Chondrocyte (in vitro differentiated cells): ENCODE results near the gene FBRSL1. TPM values are rescaled to one million over a fixed set of nuclear protein-coding genes. Genes with fewer than 3 reads are reported as not detected.

Experiments used
- DNase-seq: peaks from one replicate; pipeline ENCODE4 v3.0.0; 2021; ENCODE audit warnings: mixed read lengths, low spot score
- H3K27ac Mint-ChIP-seq: one replicate; pipeline ENCODE4 v1.8.0; 2021; ENCODE audit warnings: mild to moderate bottlenecking, moderate library complexity, mixed read lengths; ENCODE audit not compliant: unreplicated experiment
- H3K27me3 Mint-ChIP-seq: 2 replicates; pipeline ENCODE4 v1.8.0; 2021; ENCODE audit warnings: low read depth, mixed read lengths
- H3K36me3 Mint-ChIP-seq: 2 replicates; pipeline ENCODE4 v1.8.0; 2021; ENCODE audit warnings: low read depth, mixed read lengths
- H3K4me1 Mint-ChIP-seq: 2 replicates; pipeline ENCODE4 v1.8.0; 2021; ENCODE audit warnings: low read depth, mild to moderate bottlenecking, mixed read lengths
- H3K4me3 Mint-ChIP-seq: one replicate; pipeline ENCODE4 v1.8.0; 2021; ENCODE audit warnings: mild to moderate bottlenecking, moderate library complexity, mixed read lengths; ENCODE audit not compliant: unreplicated experiment
- H3K9me3 Mint-ChIP-seq: 2 replicates; pipeline ENCODE4 v1.8.0; 2021; ENCODE audit warnings: low read depth, mixed read lengths
- total RNA-seq: library from RNA; stranded (reverse); gene quantifications from 3 replicates; pipeline ENCODE4 v1.2.1, GENCODE V29; 2021
- TF ChIP-seq, protein P1 (sequence below): fragments of 200-600 bp; sonication (generic); IDR thresholded peaks from 2 replicates; pipeline ENCODE4 v1.5.0; 2021; ENCODE audit warnings: antibody characterized with exemption, mild to moderate bottlenecking, moderate library complexity

Gene FBRSL1
- total RNA-seq, 1 donor from 2014 or later: 41.1 TPM

GRCh38 chr12:132444957-132445883 is 44.7 kb upstream of the FBRSL1 start:
- DNase-seq: no peak

GRCh38 chr12:132445884-132446632 is 43.9 kb upstream of the FBRSL1 start:
- no peaks in the 10 kb centered on the region for H3K9me3 Mint-ChIP-seq
- TF ChIP-seq, protein P1, sequence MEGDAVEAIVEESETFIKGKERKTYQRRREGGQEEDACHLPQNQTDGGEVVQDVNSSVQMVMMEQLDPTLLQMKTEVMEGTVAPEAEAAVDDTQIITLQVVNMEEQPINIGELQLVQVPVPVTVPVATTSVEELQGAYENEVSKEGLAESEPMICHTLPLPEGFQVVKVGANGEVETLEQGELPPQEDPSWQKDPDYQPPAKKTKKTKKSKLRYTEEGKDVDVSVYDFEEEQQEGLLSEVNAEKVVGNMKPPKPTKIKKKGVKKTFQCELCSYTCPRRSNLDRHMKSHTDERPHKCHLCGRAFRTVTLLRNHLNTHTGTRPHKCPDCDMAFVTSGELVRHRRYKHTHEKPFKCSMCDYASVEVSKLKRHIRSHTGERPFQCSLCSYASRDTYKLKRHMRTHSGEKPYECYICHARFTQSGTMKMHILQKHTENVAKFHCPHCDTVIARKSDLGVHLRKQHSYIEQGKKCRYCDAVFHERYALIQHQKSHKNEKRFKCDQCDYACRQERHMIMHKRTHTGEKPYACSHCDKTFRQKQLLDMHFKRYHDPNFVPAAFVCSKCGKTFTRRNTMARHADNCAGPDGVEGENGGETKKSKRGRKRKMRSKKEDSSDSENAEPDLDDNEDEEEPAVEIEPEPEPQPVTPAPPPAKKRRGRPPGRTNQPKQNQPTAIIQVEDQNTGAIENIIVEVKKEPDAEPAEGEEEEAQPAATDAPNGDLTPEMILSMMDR: no peak
- H3K4me3 Mint-ChIP-seq: no peak overlapping the region
- no peaks in the 10 kb centered on the region for H3K36me3 Mint-ChIP-seq
- no peak for DNase-seq
- peaks cover 26% of the 10 kb centered on the region for H3K27me3 Mint-ChIP-seq
- H3K27ac Mint-ChIP-seq: peak overlapping the region; percentile 49
- H3K4me1 Mint-ChIP-seq: no peaks in the 10 kb centered on the region

More at GRCh38 chr12:132444957-132445883, 44.7 kb upstream of the FBRSL1 start:
- peaks cover 29% of the 10 kb centered on the region for H3K27me3 Mint-ChIP-seq
- no peak overlapping the region for H3K27ac Mint-ChIP-seq
- TF ChIP-seq, protein P1: no peak
- no peak overlapping the region for H3K4me3 Mint-ChIP-seq
- no peaks in the 10 kb centered on the region for H3K36me3 Mint-ChIP-seq
- no peaks in the 10 kb centered on the region for H3K4me1 Mint-ChIP-seq
- no peaks in the 10 kb centered on the region for H3K9me3 Mint-ChIP-seq

DNA sequence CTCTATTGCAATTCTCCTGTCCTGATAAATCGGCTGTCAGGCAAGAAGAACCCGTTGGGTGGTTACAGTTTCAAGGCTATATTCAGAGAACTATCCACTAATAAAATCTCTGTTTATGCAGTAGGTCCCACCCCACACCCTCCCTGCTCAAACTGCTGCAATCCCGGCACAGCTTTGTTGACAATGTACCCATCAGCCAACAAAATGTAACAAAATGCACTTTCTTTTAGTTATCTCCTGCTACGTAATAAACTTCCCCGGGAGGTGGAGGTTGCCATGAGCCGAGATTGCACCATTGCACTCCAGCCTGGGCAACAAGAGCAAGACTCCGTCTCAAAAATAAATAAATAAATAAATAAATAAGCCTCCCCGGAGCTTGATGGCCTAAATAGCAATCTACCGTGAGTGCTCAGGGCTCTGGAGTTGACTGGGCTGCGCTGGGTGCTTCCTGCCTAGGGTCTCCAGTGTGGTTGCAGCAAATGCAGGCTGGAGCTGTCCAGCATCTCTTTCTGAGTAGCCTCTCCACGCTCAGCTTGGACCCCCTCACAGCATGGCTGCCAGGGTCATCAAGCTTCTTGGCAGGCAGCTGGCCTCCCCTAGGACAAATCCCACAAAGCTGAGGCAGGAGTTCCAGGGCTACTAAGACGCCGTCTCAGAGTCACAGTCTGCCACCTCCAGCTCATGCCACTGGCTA is 43.2 kb upstream of the FBRSL1 start:
- Mint-ChIP-seq H3K27me3 (peaks cover 25% of the 10 kb centered on the region), H3K27ac (no peak overlapping the region), H3K4me3 (no peak overlapping the region), H3K36me3 (no peaks in the 10 kb centered on the region), H3K9me3 (no peaks in the 10 kb centered on the region), H3K4me1 (no peaks in the 10 kb centered on the region)
- TF ChIP-seq, protein P1: no peak
- no peak for DNase-seq

DNA sequence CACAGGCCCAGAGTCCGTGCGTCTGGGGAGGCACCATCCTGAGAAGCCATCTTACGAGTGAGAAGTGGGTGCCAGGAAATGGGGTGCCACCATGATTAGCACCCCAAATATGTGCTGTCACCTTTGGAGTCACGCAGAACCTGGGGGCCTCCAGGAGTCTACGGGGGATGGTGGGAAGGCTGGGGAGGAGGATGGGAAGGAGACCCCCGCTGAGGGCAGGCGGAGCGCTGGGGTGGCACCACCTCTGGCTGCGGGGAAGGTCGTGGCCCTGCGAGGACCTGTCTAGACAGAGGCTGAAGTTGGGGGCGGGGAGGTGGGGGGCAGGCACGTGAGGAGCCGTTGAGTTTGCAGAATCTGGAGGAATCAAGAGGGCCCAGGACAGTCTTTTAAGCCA is 42.6 kb upstream of the FBRSL1 start:
- peaks cover 22% of the 10 kb centered on the region for H3K27me3 Mint-ChIP-seq
- no peak overlapping the region for H3K27ac Mint-ChIP-seq
- DNase-seq: no peak
- no peaks in the 10 kb centered on the region for H3K36me3 Mint-ChIP-seq
- H3K4me3 Mint-ChIP-seq: no peak overlapping the region
- TF ChIP-seq, protein P1: no peak
- no peaks in the 10 kb centered on the region for H3K4me1 Mint-ChIP-seq
- H3K9me3 Mint-ChIP-seq: no peaks in the 10 kb centered on the region
